ENCODE measurements around the gene ALS2CL. TPM values are rescaled to one million over a fixed set of nuclear protein-coding genes. Genes with fewer than 3 reads are reported as not detected.

Gene ALS2CL
- polyA plus RNA-seq, 2 of the 4 experiments (the other 2 are of a cell fraction), result 2.3 to 4.0 TPM

- Histone ChIP-seq H3K4me2 (no peak overlapping the region), H3K9me3 (no peaks in the 10 kb centered on the region), H3K4me1 (no peaks in the 10 kb centered on the region), H3K27ac (no peak overlapping the region), H3K4me3 (no peak overlapping the region)
- FAIRE-seq, result no peak
- ChIA-PET POLR2A (no interaction called here), CTCF (interaction anchor here (0.5 to 7.0 kb wide), 6 partner anchors 11 to 201 kb away, joined by 3 to 46 read pairs (median 8); partner anchors contain the start of gene ALS2CL)
- ATAC-seq, result no peak
- WGBS (ENCODE audit: missing lambda C conversion rate), result 64% methylated on average over 7 of the region's 11 CpGs
- DNase-seq (ENCODE audit: low read depth in 1 of 2, low spot score in 1 of 2), result no peak
- TF ChIP-seq KDM1A (IDR thresholded peaks at IDR 0.05; ENCODE audit: low read depth) (no peak), HDAC2 (IDR thresholded peaks at IDR 0.05) (no peak), E2F6 (IDR thresholded peaks at IDR 0.05; ENCODE audit: borderline replicate concordance, low read depth) (no peak), PBX3 (IDR thresholded peaks at IDR 0.05) (no peak), FOXS1 (CRISPR knock-in tag; IDR thresholded peaks at IDR 0.05) (no peak)
These were observed 15.1 kb upstream of the ALS2CL start for GRCh38 chr3:46708401-46709156.

- no peak overlapping the region for H3K4me3 ChIP-seq
- TF ChIP-seq GATA3 (IDR thresholded peaks at IDR 0.05; ENCODE audit: borderline replicate concordance), result no peak
- TF ChIP-seq BHLHE40 (IDR thresholded peaks at IDR 0.05; ENCODE audit: low read depth, low read length), result no peak
- TF ChIP-seq ZFP36 (IDR thresholded peaks at IDR 0.05; ENCODE audit: borderline replicate concordance, partially characterized antibody), result no peak
- TF ChIP-seq FOXS1 (CRISPR knock-in tag; IDR thresholded peaks at IDR 0.05), result no peak
- no peak for TF ChIP-seq SMC3 (IDR thresholded peaks at IDR 0.05)
- no peak for TF ChIP-seq RFX5 (IDR thresholded peaks at IDR 0.05)
- no peak for TF ChIP-seq PHF8 (IDR thresholded peaks at IDR 0.05; ENCODE audit: borderline replicate concordance, low read depth)
- no peak for TF ChIP-seq ATOH8 (CRISPR knock-in tag; IDR thresholded peaks at IDR 0.05; ENCODE audit: low read depth)
- TF ChIP-seq HOXB5 (CRISPR knock-in tag; IDR thresholded peaks at IDR 0.05), result no peak
- TF ChIP-seq KDM5A (IDR thresholded peaks at IDR 0.05), result no peak
- TF ChIP-seq SREBF2 (IDR thresholded peaks at IDR 0.05), result no peak
- TF ChIP-seq EP300 (IDR thresholded peaks at IDR 0.05), result no peak
- no peak for TF ChIP-seq RAD21 (conservative IDR thresholded peaks at IDR 0.05 in 1 of 2, IDR thresholded peaks at IDR 0.05 in 1 of 2)
- no peak for TF ChIP-seq HOXA7 (CRISPR knock-in tag; IDR thresholded peaks at IDR 0.05)
- TF ChIP-seq CHD2 (IDR thresholded peaks at IDR 0.05; ENCODE audit: low read length, partially characterized antibody), result no peak
- TF ChIP-seq CBX2 (IDR thresholded peaks at IDR 0.05; ENCODE audit: borderline replicate concordance, low read depth), result no peak
- no peak for TF ChIP-seq ESRRA (IDR thresholded peaks at IDR 0.05; ENCODE audit: borderline replicate concordance, low read length)
- TF ChIP-seq RNF2 (IDR thresholded peaks at IDR 0.05; ENCODE audit: borderline replicate concordance, low read depth), result no peak
- TF ChIP-seq POLR2A (IDR thresholded peaks at IDR 0.05; ENCODE audit: low read length), result no peak
- no peak for TF ChIP-seq HEYL (CRISPR knock-in tag; IDR thresholded peaks at IDR 0.05)
- ChIA-PET CTCF (interaction anchor here (1.3 to 7.0 kb wide), 4 partner anchors 12 to 202 kb away, joined by 7 to 46 read pairs (median 9); no protein-coding TSS in a partner anchor), POLR2A (no interaction called here)
- ATAC-seq (no peak), DNase-seq (ENCODE audit: low read depth in 1 of 2, low spot score in 1 of 2) (no peak), FAIRE-seq (no peak)
- no peak overlapping the region for H3K27ac ChIP-seq
- WGBS (ENCODE audit: missing lambda C conversion rate), result 37% methylated on average over 3 of the region's 7 CpGs
- H3K4me1 ChIP-seq, result no peaks in the 10 kb centered on the region
- no peak overlapping the region for H3K4me2 ChIP-seq
- H3K9me3 ChIP-seq, result no peaks in the 10 kb centered on the region
These were observed 14.1 kb upstream of the ALS2CL start for GRCh38 chr3:46707601-46708011.
